Osteoblast (primary cell): ENCODE data around the gene UBA1. TPM values are rescaled to one million over a fixed set of nuclear protein-coding genes. Genes with fewer than 3 reads are reported as not detected.
A peak's percentile ranks its signal among the peaks of the same experiment; 100 is the strongest.

ENCODE experiments used
- DNase-seq: peaks from one replicate; pipeline ENCODE4 v3.0.0; 2011; ENCODE audit warnings: low spot score, mixed read lengths; ENCODE audit not compliant: insufficient read length; ENCODE audit errors: missing footprints
- H2AFZ ChIP-seq: 2 replicates; pipeline ENCODE4 v1.6.0; 2011; ENCODE audit warnings: mild to moderate bottlenecking, low read length
- H3K27ac ChIP-seq: 2 replicates; pipeline ENCODE4 v1.5.1; 2011; ENCODE audit warnings: mild to moderate bottlenecking, low read depth, low read length, moderate library complexity
- H3K27me3 ChIP-seq: 2 replicates; pipeline ENCODE4 v1.6.0; 2012; ENCODE audit warnings: mild to moderate bottlenecking, control low read depth, inconsistent platforms, low read length, moderate library complexity; ENCODE audit not compliant: insufficient read depth
- H3K36me3 ChIP-seq: 2 replicates; pipeline ENCODE4 v1.5.1; 2011; ENCODE audit warnings: mild to moderate bottlenecking, low read length, control low read depth, moderate library complexity; ENCODE audit not compliant: insufficient read depth
- H3K4me1 ChIP-seq: 2 replicates; pipeline ENCODE4 v1.5.1; 2011; ENCODE audit warnings: mild to moderate bottlenecking, low read length, control low read depth, moderate library complexity; ENCODE audit not compliant: insufficient read depth
- H3K4me2 ChIP-seq: 2 replicates; pipeline ENCODE4 v1.6.0; 2011; ENCODE audit warnings: mild to moderate bottlenecking, low read length; ENCODE audit not compliant: insufficient read depth
- H3K4me3 ChIP-seq: fragments of 200-600 bp; sonication (generic); 3 replicates; pipeline ENCODE4 v1.5.1; 2012; ENCODE audit warnings: mild to moderate bottlenecking, low read length, inconsistent platforms; ENCODE audit not compliant: insufficient read depth
- H3K79me2 ChIP-seq: 2 replicates; pipeline ENCODE4 v1.6.0; 2012; ENCODE audit warnings: mild to moderate bottlenecking, low read length, control low read depth, inconsistent platforms; ENCODE audit not compliant: insufficient read depth
- H3K9me3 ChIP-seq: 2 replicates; pipeline ENCODE4 v1.5.1; 2011; ENCODE audit warnings: low read depth, low read length, control low read depth
- H4K20me1 ChIP-seq: 2 replicates; pipeline ENCODE4 v1.6.0; 2012; ENCODE audit warnings: mild to moderate bottlenecking, low read length, control low read depth; ENCODE audit not compliant: insufficient read depth
- total RNA-seq: library from RNA; depleted of rRNA; stranded (reverse); fragments of >200 nt; gene quantifications from 2 replicates; pipeline ENCODE4 v1.2.3, GENCODE V29; 2012
- TF ChIP-seq, protein P1 (sequence below): IDR thresholded peaks from 2 replicates; pipeline ENCODE4 v1.5.1; 2011; ENCODE audit warnings: mild to moderate bottlenecking, low read depth, low read length, moderate library complexity; ENCODE audit errors: extremely low read depth

UBA1 gene
- total RNA-seq, 1 donor = 142 TPM

DNA sequence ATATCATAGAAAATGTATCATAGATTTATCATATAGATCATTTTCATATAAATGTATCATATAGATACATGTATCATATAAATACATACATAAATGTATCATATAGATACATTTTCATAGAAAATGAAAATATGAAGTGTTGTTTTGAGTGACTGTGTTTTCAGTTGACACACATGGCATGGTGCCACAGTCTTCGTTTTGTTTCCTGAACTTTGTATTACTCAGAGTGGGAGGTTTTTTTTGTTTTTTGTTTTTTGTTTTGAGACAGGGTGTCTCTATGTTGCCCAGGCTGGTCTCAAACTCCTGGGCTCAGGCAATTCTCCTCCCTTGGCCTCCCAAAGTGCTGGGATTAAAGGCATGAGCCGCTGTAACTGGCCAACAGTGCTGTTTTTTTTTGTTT, 44.7 kb upstream of the UBA1 start:
- TF ChIP-seq, protein P1, sequence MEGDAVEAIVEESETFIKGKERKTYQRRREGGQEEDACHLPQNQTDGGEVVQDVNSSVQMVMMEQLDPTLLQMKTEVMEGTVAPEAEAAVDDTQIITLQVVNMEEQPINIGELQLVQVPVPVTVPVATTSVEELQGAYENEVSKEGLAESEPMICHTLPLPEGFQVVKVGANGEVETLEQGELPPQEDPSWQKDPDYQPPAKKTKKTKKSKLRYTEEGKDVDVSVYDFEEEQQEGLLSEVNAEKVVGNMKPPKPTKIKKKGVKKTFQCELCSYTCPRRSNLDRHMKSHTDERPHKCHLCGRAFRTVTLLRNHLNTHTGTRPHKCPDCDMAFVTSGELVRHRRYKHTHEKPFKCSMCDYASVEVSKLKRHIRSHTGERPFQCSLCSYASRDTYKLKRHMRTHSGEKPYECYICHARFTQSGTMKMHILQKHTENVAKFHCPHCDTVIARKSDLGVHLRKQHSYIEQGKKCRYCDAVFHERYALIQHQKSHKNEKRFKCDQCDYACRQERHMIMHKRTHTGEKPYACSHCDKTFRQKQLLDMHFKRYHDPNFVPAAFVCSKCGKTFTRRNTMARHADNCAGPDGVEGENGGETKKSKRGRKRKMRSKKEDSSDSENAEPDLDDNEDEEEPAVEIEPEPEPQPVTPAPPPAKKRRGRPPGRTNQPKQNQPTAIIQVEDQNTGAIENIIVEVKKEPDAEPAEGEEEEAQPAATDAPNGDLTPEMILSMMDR = no peak
- DNase-seq = no peak
- H4K20me1 ChIP-seq = peaks cover 29% of the 10 kb centered on the region

DNA sequence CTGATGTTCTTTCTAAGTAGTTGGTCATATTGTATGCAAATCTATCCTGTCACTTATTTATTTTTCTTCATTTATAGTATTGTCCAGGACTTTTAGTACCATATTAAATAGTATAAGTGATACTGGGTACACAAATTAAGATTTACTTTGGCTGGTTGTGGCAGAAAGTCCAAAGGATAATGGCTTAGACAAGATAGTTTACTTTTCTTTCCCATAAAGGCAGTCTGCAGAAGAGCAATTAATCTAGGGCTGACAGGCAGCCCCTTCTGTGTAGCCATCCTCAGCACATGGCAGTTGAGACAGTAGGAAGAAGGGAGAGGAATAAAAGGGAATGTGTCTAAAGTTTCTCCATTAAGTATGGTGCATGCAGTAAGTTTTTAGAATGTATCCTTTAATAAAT, 42.2 kb upstream of the UBA1 start:
- peaks cover 84% of the 10 kb centered on the region for H3K79me2 ChIP-seq
- no peak overlapping the region for H3K4me2 ChIP-seq
- H3K4me1 ChIP-seq = no peaks in the 10 kb centered on the region
- no peak overlapping the region for H2AFZ ChIP-seq
- no peaks in the 10 kb centered on the region for H3K9me3 ChIP-seq
- H3K36me3 ChIP-seq = peaks cover under 1% of the 10 kb centered on the region
- peaks cover 26% of the 10 kb centered on the region for H4K20me1 ChIP-seq
- no peak for DNase-seq
- TF ChIP-seq, protein P1 = no peak
- H3K27ac ChIP-seq = no peak overlapping the region
- H3K27me3 ChIP-seq = no peaks in the 10 kb centered on the region
- H3K4me3 ChIP-seq = no peak overlapping the region

More for the DNA sequence above, 44.7 kb upstream of the UBA1 start:
- Histone ChIP-seq H3K27me3 (no peaks in the 10 kb centered on the region), H3K4me3 (no peak overlapping the region), H3K9me3 (no peaks in the 10 kb centered on the region), H2AFZ (no peak overlapping the region), H3K79me2 (peaks cover 84% of the 10 kb centered on the region), H3K27ac (no peak overlapping the region), H3K4me2 (no peak overlapping the region), H3K36me3 (no peaks in the 10 kb centered on the region), H3K4me1 (no peaks in the 10 kb centered on the region)

DNA sequence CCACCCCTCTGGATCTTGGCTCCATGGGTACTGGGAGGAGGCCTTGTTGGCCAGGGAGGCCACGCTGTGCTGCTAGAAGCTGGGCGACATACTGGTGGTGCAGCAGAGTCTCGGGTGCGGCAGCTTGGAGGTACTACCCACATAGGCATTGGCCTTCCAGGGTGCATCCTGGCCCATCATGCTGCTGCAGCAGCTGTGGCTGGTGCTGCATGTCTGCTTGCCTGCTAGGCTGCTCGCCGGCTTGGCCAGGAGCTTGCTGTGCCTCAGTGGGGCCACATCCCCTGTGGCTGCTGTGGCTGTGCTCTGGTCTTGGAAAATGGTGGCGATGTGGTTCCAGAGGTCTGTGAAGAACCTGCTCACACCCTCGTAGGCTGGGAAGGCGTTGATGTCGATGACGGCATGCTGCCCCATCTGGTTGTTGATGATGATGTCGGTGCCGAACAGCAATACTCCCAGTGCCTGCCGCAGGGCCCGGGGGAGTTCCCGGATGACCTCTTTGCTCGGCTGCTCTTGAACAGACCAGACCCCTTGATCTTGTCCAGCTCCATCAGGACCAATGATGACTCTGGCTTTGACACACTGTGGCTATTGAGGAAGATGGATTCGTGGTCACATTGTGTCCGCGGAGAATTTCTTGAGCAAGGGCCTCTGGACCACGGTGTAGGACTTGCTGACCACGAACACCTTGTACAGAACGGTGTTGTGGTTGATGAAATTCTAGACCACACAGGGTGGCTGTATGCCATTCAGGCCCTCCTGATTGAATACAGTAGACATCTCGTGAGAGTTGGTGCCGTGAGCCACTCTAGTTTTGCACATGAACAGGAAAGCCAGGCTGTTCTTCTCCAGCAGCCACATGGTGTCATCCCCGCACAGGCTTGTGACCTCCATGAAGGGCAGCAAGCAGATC, 36.8 kb upstream of the UBA1 start:
- Histone ChIP-seq H4K20me1 (peaks cover 15% of the 10 kb centered on the region), H3K4me2 (no peak overlapping the region), H3K36me3 (peaks cover 8% of the 10 kb centered on the region), H2AFZ (no peak overlapping the region), H3K79me2 (peaks cover 86% of the 10 kb centered on the region), H3K27ac (no peak overlapping the region), H3K4me1 (no peaks in the 10 kb centered on the region), H3K9me3 (no peaks in the 10 kb centered on the region), H3K4me3 (no peak overlapping the region), H3K27me3 (peaks cover 4% of the 10 kb centered on the region)
- peak; percentile 29 for DNase-seq
- TF ChIP-seq, protein P1 = no peak

DNA sequence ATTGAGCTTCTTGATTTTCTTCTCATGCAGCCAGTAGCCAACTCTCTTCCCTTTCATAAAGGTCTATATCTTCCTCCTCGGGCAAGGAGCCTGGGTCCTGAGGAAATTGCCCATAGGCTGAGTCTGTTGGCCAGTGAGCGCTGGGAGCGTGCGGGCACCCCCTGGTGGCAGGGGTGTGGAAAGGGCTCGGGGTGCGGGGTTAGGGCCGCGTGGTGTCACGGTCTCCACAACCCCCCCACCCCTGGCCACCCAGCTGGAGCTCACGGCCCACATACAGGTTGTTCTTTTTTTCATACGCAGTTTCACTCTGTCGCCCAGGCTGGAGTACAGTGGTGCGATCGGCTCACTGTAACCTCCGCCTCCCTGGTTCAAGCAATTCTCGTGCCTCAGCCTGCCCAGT, 35.5 kb upstream of the UBA1 start:
- Histone ChIP-seq H3K4me3 (no peak overlapping the region), H3K27ac (no peak overlapping the region), H3K4me2 (no peak overlapping the region), H3K27me3 (peaks cover 6% of the 10 kb centered on the region), H3K36me3 (peaks cover 8% of the 10 kb centered on the region), H3K79me2 (peaks cover 86% of the 10 kb centered on the region), H3K4me1 (no peaks in the 10 kb centered on the region), H4K20me1 (peaks cover 15% of the 10 kb centered on the region), H2AFZ (no peak overlapping the region), H3K9me3 (no peaks in the 10 kb centered on the region)
- DNase-seq = peak; percentile 56
- TF ChIP-seq, protein P1 = no peak
